ENCODE results near the gene NAGA.

NAGA gene

GRCh38 chr22:42035256-42035655, 35.4 kb downstream of the NAGA start:
- no peak for FAIRE-seq

GRCh38 chr22:42033263-42034181, 37.1 kb downstream of the NAGA start:
- FAIRE-seq = no peak

GRCh38 chr22:42026705-42027104, 43.9 kb downstream of the NAGA start:
- FAIRE-seq = no peak

GRCh38 chr22:42025421-42025820, 45.2 kb downstream of the NAGA start:
- FAIRE-seq = no peak

- no peak for FAIRE-seq
Observed at GRCh38 chr22:42022162-42022847, 48.3 kb downstream of the NAGA start.

- FAIRE-seq = no peak
Observed at GRCh38 chr22:42021571-42021970, 49.0 kb downstream of the NAGA start.

GRCh38 chr22:42018224-42018623, 52.4 kb downstream of the NAGA start:
- no peak for FAIRE-seq

GRCh38 chr22:42016111-42016510, 54.5 kb downstream of the NAGA start:
- no peak for FAIRE-seq

- no peak for FAIRE-seq
Observed at GRCh38 chr22:42013385-42013784, 57.2 kb downstream of the NAGA start.

GRCh38 chr22:42010778-42011177, 59.8 kb downstream of the NAGA start:
- no peak for FAIRE-seq
